GM23338 (cell line): Measurements from ENCODE around the gene GAPDHS. TPM values are rescaled to one million over a fixed set of nuclear protein-coding genes. Genes with fewer than 3 reads are reported as not detected.

Experiments
- ATAC-seq: fragments of 200-7000 bp; cut with Tn5 transposase; 3 replicates; pipeline ENCODE4 v1.9.1; 2020
- DNase-seq: peaks from one replicate; pipeline ENCODE4 v3.0.0-alpha.2; 2015; ENCODE audit warnings: low spot score
- H2AFZ ChIP-seq: fragments of 200-600 bp; sonication (generic); 2 replicates; pipeline ENCODE4 v1.8.0; 2016; ENCODE audit warnings: antibody characterized with exemption, mild to moderate bottlenecking, moderate library complexity
- H3F3A ChIP-seq: fragments of 200-600 bp; sonication (generic); replicated peaks from 2 replicates; pipeline ENCODE4 v1.8.0; 2017; ENCODE audit warnings: antibody characterized with exemption, mixed run types, low read depth
- H3K27ac ChIP-seq: fragments of 200-600 bp; sonication (generic); 2 replicates; pipeline ENCODE4 v1.6.1; 2016; ENCODE audit warnings: low read depth
- H3K27me3 ChIP-seq: fragments of 200-600 bp; sonication (generic); 2 replicates; pipeline ENCODE4 v1.8.0; 2016; ENCODE audit warnings: mild to moderate bottlenecking, mixed run types, moderate library complexity; ENCODE audit not compliant: insufficient read depth
- H3K36me3 ChIP-seq: fragments of 200-600 bp; sonication (generic); 2 replicates; pipeline ENCODE4 v1.8.0; 2016; ENCODE audit warnings: mild to moderate bottlenecking; ENCODE audit not compliant: insufficient read depth
- H3K4me1 ChIP-seq: fragments of 200-600 bp; sonication (generic); 2 replicates; pipeline ENCODE4 v1.8.0; 2016; ENCODE audit warnings: mild to moderate bottlenecking, moderate library complexity; ENCODE audit not compliant: insufficient read depth
- H3K4me2 ChIP-seq: fragments of 200-600 bp; sonication (generic); 2 replicates; pipeline ENCODE4 v1.7.1; 2017; ENCODE audit warnings: mixed run types
- H3K4me3 ChIP-seq: fragments of 200-600 bp; sonication (generic); 2 replicates; pipeline ENCODE4 v1.6.1; 2016; ENCODE audit warnings: mixed run types
- H3K79me2 ChIP-seq: fragments of 200-600 bp; sonication (generic); replicated peaks from 2 replicates; pipeline ENCODE4 v1.8.0; 2017; ENCODE audit warnings: mild to moderate bottlenecking; ENCODE audit not compliant: insufficient read depth
- H3K9me2 ChIP-seq: fragments of 200-600 bp; sonication (generic); 2 replicates; pipeline ENCODE4 v1.8.0; 2017; ENCODE audit not compliant: insufficient read depth
- H4K20me1 ChIP-seq: fragments of 200-600 bp; sonication (generic); replicated peaks from 2 replicates; pipeline ENCODE4 v1.8.0; 2017; ENCODE audit warnings: mild to moderate bottlenecking; ENCODE audit not compliant: insufficient read depth
- H3K27ac Mint-ChIP-seq: 2 replicates; pipeline ENCODE4 v1.8.0; 2020; ENCODE audit warnings: inconsistent platforms, mild to moderate bottlenecking, moderate library complexity, mixed read lengths
- H3K27me3 Mint-ChIP-seq: 3 replicates; pipeline ENCODE4 v1.8.0; 2022; ENCODE audit warnings: low read depth, mild to moderate bottlenecking, moderate library complexity, mixed read lengths, inconsistent platforms; ENCODE audit not compliant: insufficient read depth, poor library complexity
- H3K36me3 Mint-ChIP-seq: 3 replicates; pipeline ENCODE4 v1.8.0; 2021; ENCODE audit warnings: low read depth, mild to moderate bottlenecking, inconsistent platforms, moderate library complexity, mixed read lengths
- H3K4me1 Mint-ChIP-seq: 3 replicates; pipeline ENCODE4 v1.8.0; 2020; ENCODE audit warnings: mild to moderate bottlenecking, inconsistent platforms, mixed read lengths
- H3K4me3 Mint-ChIP-seq: 3 replicates; pipeline ENCODE4 v1.8.0; 2021; ENCODE audit warnings: moderate library complexity, mild to moderate bottlenecking, inconsistent platforms, mixed read lengths
- H3K9me3 Mint-ChIP-seq: 3 replicates; pipeline ENCODE4 v1.8.0; 2020; ENCODE audit warnings: moderate library complexity, mild to moderate bottlenecking, inconsistent platforms, mixed read lengths
- CREB1 ChIP-seq: fragments of 250-450 bp; sonication (Bioruptor Pico); IDR thresholded peaks from 2 replicates; pipeline ENCODE4 v1.5.0; 2020; ENCODE audit warnings: low read depth, mild to moderate bottlenecking, moderate library complexity
- CTCF ChIP-seq, 2 experiments: fragments of 200-600 bp in 1 of 2; sonication (generic) in 1 of 2; conservative IDR thresholded peaks; 2 replicates each; pipeline versions ENCODE4 v1.5.1 to v1.6.1; 2016 to 2017; ENCODE audit warnings: antibody characterized with exemption in 2 of 2, low read depth in 2 of 2, mild to moderate bottlenecking in 2 of 2, moderate library complexity in 1 of 2
- ETS1 ChIP-seq: IDR thresholded peaks from 2 replicates; pipeline ENCODE4 v1.6.1; 2016; ENCODE audit warnings: antibody characterized with exemption
- EZH2 ChIP-seq: fragments of 200-600 bp; sonication (generic); IDR thresholded peaks from one replicate; pipeline ENCODE4 v1.8.0; 2017; ENCODE audit warnings: antibody characterized with exemption, mild to moderate bottlenecking, low read depth; ENCODE audit not compliant: unreplicated experiment
- EZH2phosphoT487 ChIP-seq: fragments of 200-600 bp; sonication (generic); IDR thresholded peaks from one replicate; pipeline ENCODE4 v1.8.1; 2018; ENCODE audit warnings: antibody characterized with exemption; ENCODE audit not compliant: unreplicated experiment
- NANOG ChIP-seq: IDR thresholded peaks from 2 replicates; pipeline ENCODE4 v1.6.1; 2016; ENCODE audit warnings: antibody characterized with exemption, borderline replicate concordance
- POLR2AphosphoS5 ChIP-seq: IDR thresholded peaks from 2 replicates; pipeline ENCODE4 v1.6.1; 2016; ENCODE audit warnings: antibody characterized with exemption, low read depth
- STAT1 ChIP-seq: IDR thresholded peaks from one replicate; pipeline ENCODE4 v1.6.1; 2016; ENCODE audit warnings: antibody characterized with exemption; ENCODE audit not compliant: unreplicated experiment
- ZNF114 ChIP-seq: fragments of 250-450 bp; sonication (Bioruptor Pico); IDR thresholded peaks from 2 replicates; pipeline ENCODE4 v1.5.0; 2020; ENCODE audit warnings: mild to moderate bottlenecking, moderate library complexity
- ZNF331 ChIP-seq: fragments of 250-450 bp; sonication (Bioruptor Pico); IDR thresholded peaks from 2 replicates; pipeline ENCODE4 v1.5.0; 2020; ENCODE audit warnings: low read depth, mild to moderate bottlenecking, moderate library complexity
- polyA plus RNA-seq: library from polyadenylated mRNA; unstranded; fragments of >200 nt; fragmentation: Nextera tagmentation; extraction: Ambion mirVana; gene quantifications from 2 replicates; pipeline ENCODE4 v1.2.1, GENCODE V29; 2016
- total RNA-seq: library from RNA; depleted of rRNA; stranded (reverse); fragments of >200 nt; shearing (Covaris generic); gene quantifications from 2 replicates; pipeline ENCODE4 v1.2.3, GENCODE V29; 2014

The GAPDHS gene
- total and polyA plus RNA-seq, 2 experiments from 2014 or later, result not detected

GRCh38 chr19:35544110-35544802 is 11.0 kb downstream of the GAPDHS start:
- no peak for ATAC-seq
- H3K9me2 ChIP-seq, result no peaks in the 10 kb centered on the region
- Mint-ChIP-seq H3K4me1 (peaks cover 41% of the 10 kb centered on the region), H3K4me3 (peak overlapping the region; percentile 99), H3K27ac (peak overlapping the region; percentile 90), H3K36me3 (peaks cover 60% of the 10 kb centered on the region), H3K9me3 (no peaks in the 10 kb centered on the region; the same call in 2 of the 3 replicates), H3K27me3 (peaks cover 10% of the 10 kb centered on the region)
- H3K27me3 ChIP-seq, result no peaks in the 10 kb centered on the region
- no peaks in the 10 kb centered on the region; the same call in 1 of the 2 replicates for H4K20me1 ChIP-seq
- TF ChIP-seq NANOG (no peak), ZNF331 (CRISPR knock-in tag) (no peak), ZNF114 (CRISPR knock-in tag) (no peak), EZH2phosphoT487 (no peak), POLR2AphosphoS5 (no peak), EZH2 (no peak)
- no peak overlapping the region for H3K27ac ChIP-seq
- no peak for DNase-seq
- peak overlapping the region; percentile 99 for H3K4me3 ChIP-seq
- peaks cover 7% of the 10 kb centered on the region; the same call in 1 of the 2 replicates for H3K36me3 ChIP-seq
- H3F3A ChIP-seq, result peaks cover 13% of the 10 kb centered on the region; the same call in 1 of the 2 replicates
- H3K4me2 ChIP-seq, result peak overlapping the region; percentile 98
- no peak overlapping the region for H2AFZ ChIP-seq
- peaks cover 27% of the 10 kb centered on the region for H3K79me2 ChIP-seq
- H3K4me1 ChIP-seq, result peaks cover 15% of the 10 kb centered on the region

GRCh38 chr19:35545001-35545854 is 12.0 kb downstream of the GAPDHS start, which contains the start of gene TMEM147:
Gene TMEM147, plus strand, starts transcription at chr19:35545626. Its CDS starts 114 bp downstream, at chr19:35545740.
- Mint-ChIP-seq H3K36me3 (peaks cover 56% of the 10 kb centered on the region), H3K27ac (peak within 1 kb of the TSS; percentile 96)
- peak within 1 kb of the TSS; percentile 81 for H3K27ac ChIP-seq

More at GRCh38 chr19:35545001-35545854, 12.0 kb downstream of the GAPDHS start, which contains the start of gene TMEM147:
- Histone ChIP-seq H3K27me3 (no peaks in the 10 kb centered on the region), H3K4me3 (peak within 1 kb of the TSS; percentile 99), H4K20me1 (peaks cover 9% of the 10 kb centered on the region), H3K36me3 (peaks cover 7% of the 10 kb centered on the region; the same call in 1 of the 2 replicates), H2AFZ (peak within 1 kb of the TSS; percentile 93), H3K4me1 (peaks cover 15% of the 10 kb centered on the region; the same call in 1 of the 2 replicates), H3K79me2 (peaks cover 27% of the 10 kb centered on the region), H3F3A (peaks cover 13% of the 10 kb centered on the region; the same call in 1 of the 2 replicates), H3K4me2 (peak within 1 kb of the TSS; percentile 98), H3K9me2 (no peaks in the 10 kb centered on the region)
- no peaks in the 10 kb centered on the region; the same call in 2 of the 3 replicates for H3K9me3 Mint-ChIP-seq
- peaks cover 34% of the 10 kb centered on the region for H3K4me1 Mint-ChIP-seq
- peak; percentile 93 for ATAC-seq
- TF ChIP-seq EZH2, result no peak
- no peak for TF ChIP-seq ZNF331 (CRISPR knock-in tag)
- peak; percentile 99 for TF ChIP-seq CREB1
- no peak for TF ChIP-seq CTCF (conservative IDR thresholded peaks at IDR 0.05; ENCODE audit: low read depth in 2 of 2)
- TF ChIP-seq NANOG, result no peak
- peak; percentile 85 for TF ChIP-seq POLR2AphosphoS5
- TF ChIP-seq STAT1, result no peak
- peak; percentile 94 for TF ChIP-seq ETS1
- no peak for TF ChIP-seq ZNF114 (CRISPR knock-in tag)
- DNase-seq, result peak; percentile 94
- peaks cover 10% of the 10 kb centered on the region for H3K27me3 Mint-ChIP-seq
- peak within 1 kb of the TSS; percentile 99 for H3K4me3 Mint-ChIP-seq
